WTC11 (cell line): ENCODE results near the gene PXN. TPM values are rescaled to one million over a fixed set of nuclear protein-coding genes. Genes with fewer than 3 reads are reported as not detected.

Experiments used
- ATAC-seq: fragments of 200-7000 bp; cut with Tn5 transposase; 2 replicates; pipeline ENCODE4 v1.10.0; 2021; ENCODE audit warnings: mild to moderate bottlenecking, moderate library complexity
- CTCF ChIA-PET: fragments of 300-600 bp; sonication (Branson Sonifier 250); formaldehyde crosslinking; loops from one replicate; lab custom pipeline; 2021; ENCODE audit warnings: antibody characterized with exemption; lab: Charles Lee
- POLR2A ChIA-PET: fragments of 350-600 bp; sonication (Branson Sonifier 250); formaldehyde crosslinking; loops from one replicate; lab custom pipeline; 2021; ENCODE audit warnings: antibody characterized with exemption; lab: Charles Lee
- DNase-seq: peaks from one replicate; pipeline ENCODE4 v3.0.0; 2021; ENCODE audit warnings: low spot score
- H3K27ac Mint-ChIP-seq: 2 replicates; pipeline ENCODE4 v1.8.0; 2021; ENCODE audit warnings: mixed read lengths
- H3K27me3 Mint-ChIP-seq: 2 replicates; pipeline ENCODE4 v1.8.0; 2021; ENCODE audit warnings: low read depth, mild to moderate bottlenecking, moderate library complexity, mixed read lengths
- H3K36me3 Mint-ChIP-seq: 2 replicates; pipeline ENCODE4 v1.8.0; 2021; ENCODE audit warnings: mixed read lengths
- H3K4me1 Mint-ChIP-seq: 2 replicates; pipeline ENCODE4 v1.8.0; 2022; ENCODE audit warnings: mixed read lengths
- H3K4me3 Mint-ChIP-seq: 2 replicates; pipeline ENCODE4 v1.8.0; 2021; ENCODE audit warnings: mild to moderate bottlenecking, moderate library complexity, mixed read lengths
- H3K9me3 Mint-ChIP-seq: 2 replicates; pipeline ENCODE4 v1.8.0; 2021; ENCODE audit warnings: mixed read lengths
- ATF6 ChIP-seq: sonication (generic); formaldehyde crosslinking; IDR thresholded peaks from 2 replicates; pipeline ENCODE4 v1.8.1; 2023; ENCODE audit warnings: mild to moderate bottlenecking, missing genetic modification reagents
- ELF4 ChIP-seq: sonication (generic); formaldehyde crosslinking; IDR thresholded peaks from 2 replicates; pipeline ENCODE4 v1.8.1; 2022; ENCODE audit warnings: low read depth, mild to moderate bottlenecking, moderate library complexity, missing genetic modification reagents
- ESRRA ChIP-seq: sonication (generic); formaldehyde crosslinking; IDR thresholded peaks from 2 replicates; pipeline ENCODE4 v1.8.1; 2022; ENCODE audit warnings: mild to moderate bottlenecking, missing genetic modification reagents, borderline replicate concordance
- ETV6 ChIP-seq: sonication (generic); formaldehyde crosslinking; IDR thresholded peaks from 2 replicates; pipeline ENCODE4 v1.8.1; 2022; ENCODE audit warnings: mild to moderate bottlenecking, missing genetic modification reagents
- GABPB1 ChIP-seq: sonication (generic); formaldehyde crosslinking; IDR thresholded peaks from 2 replicates; pipeline ENCODE4 v1.8.1; 2023; ENCODE audit warnings: mild to moderate bottlenecking, missing genetic modification reagents
- GTF2I ChIP-seq: fragments of 250-450 bp; sonication (Bioruptor Pico); conservative IDR thresholded peaks from 2 replicates; pipeline ENCODE4 v1.4.0; 2021; ENCODE audit warnings: mild to moderate bottlenecking
- MLX ChIP-seq: sonication (generic); formaldehyde crosslinking; IDR thresholded peaks from 2 replicates; pipeline ENCODE4 v1.8.1; 2023; ENCODE audit warnings: mild to moderate bottlenecking, missing genetic modification reagents, moderate library complexity
- MXD4 ChIP-seq: fragments of 250-450 bp; sonication (Bioruptor Pico); IDR thresholded peaks from 2 replicates; pipeline ENCODE4 v1.8.0; 2021; ENCODE audit warnings: mild to moderate bottlenecking, moderate library complexity, borderline replicate concordance
- NFYB ChIP-seq: sonication (generic); formaldehyde crosslinking; conservative IDR thresholded peaks from 2 replicates; pipeline ENCODE4 v1.8.0; 2022; ENCODE audit warnings: low read depth, missing genetic modification reagents
- NR3C1 ChIP-seq: sonication (generic); formaldehyde crosslinking; conservative IDR thresholded peaks from 2 replicates; pipeline ENCODE4 v1.8.1; 2023; ENCODE audit warnings: low read depth, mild to moderate bottlenecking, missing genetic modification reagents
- SMAD3 ChIP-seq: sonication (generic); formaldehyde crosslinking; IDR thresholded peaks from 2 replicates; pipeline ENCODE4 v1.8.0; 2022; ENCODE audit warnings: missing genetic modification reagents, mild to moderate bottlenecking, borderline replicate concordance
- TCF7 ChIP-seq: sonication (generic); formaldehyde crosslinking; IDR thresholded peaks from 2 replicates; pipeline ENCODE4 v1.8.0; 2022; ENCODE audit warnings: mild to moderate bottlenecking, low read depth, missing genetic modification reagents, moderate library complexity
- USF2 ChIP-seq: sonication (generic); formaldehyde crosslinking; IDR thresholded peaks from 2 replicates; pipeline ENCODE4 v1.8.1; 2023; ENCODE audit warnings: mild to moderate bottlenecking, missing genetic modification reagents, moderate library complexity
- ZBTB21 ChIP-seq: sonication (generic); formaldehyde crosslinking; IDR thresholded peaks from 2 replicates; pipeline ENCODE4 v1.8.1; 2023; ENCODE audit warnings: mild to moderate bottlenecking, missing genetic modification reagents, borderline replicate concordance
- ZNF138 ChIP-seq: sonication (generic); formaldehyde crosslinking; conservative IDR thresholded peaks from 2 replicates; pipeline ENCODE4 v1.8.1; 2022; ENCODE audit warnings: mild to moderate bottlenecking, moderate library complexity, missing genetic modification reagents
- ZNF263 ChIP-seq: sonication (generic); formaldehyde crosslinking; IDR thresholded peaks from 2 replicates; pipeline ENCODE4 v1.8.1; 2022; ENCODE audit warnings: low read depth, mild to moderate bottlenecking, moderate library complexity, missing genetic modification reagents
- total RNA-seq: library from RNA; stranded (reverse); gene quantifications from 3 replicates; pipeline ENCODE4 v1.2.3, GENCODE V29; 2021

The PXN gene
- total RNA-seq, 1 experiment from 2014 or later: 132 TPM

GRCh38 chr12:120292411-120292660 lies 26.8 kb upstream of the PXN start (continued):
- TF ChIP-seq ETV6 (CRISPR knock-in tag) (no peak), ATF6 (CRISPR knock-in tag) (no peak), ZNF138 (no peak), ZBTB21 (CRISPR knock-in tag) (no peak)

GRCh38 chr12:120290609-120291305 lies 25.2 kb upstream of the PXN start:
- ChIA-PET POLR2A (interaction anchor here (0.6 to 4.5 kb wide), 28 partner anchors 8 to 176 kb away, joined by 3 to 157 read pairs (median 4); partner anchors contain the start of genes PXN, RAB35, RPLP0 and SIRT4), CTCF (interaction anchor here (0.7 to 6.2 kb wide), 13 partner anchors 9 to 802 kb away, joined by 3 to 145 read pairs (median 5); partner anchors contain the start of genes PXN, RPLP0 and SIRT4)
- ATAC-seq (peak; percentile 2), DNase-seq (peak; percentile 45)
- no peaks in the 10 kb centered on the region for H3K36me3 Mint-ChIP-seq
- no peak for TF ChIP-seq MLX (CRISPR knock-in tag)
- TF ChIP-seq GABPB1 (CRISPR knock-in tag): no peak
- TF ChIP-seq NFYB (CRISPR knock-in tag): no peak
- TF ChIP-seq NR3C1 (CRISPR knock-in tag): no peak
- no peak for TF ChIP-seq TCF7 (CRISPR knock-in tag)
- TF ChIP-seq GTF2I (CRISPR knock-in tag): no peak
- no peaks in the 10 kb centered on the region; the same call in 1 of the 2 replicates for H3K27me3 Mint-ChIP-seq
- H3K9me3 Mint-ChIP-seq: no peaks in the 10 kb centered on the region
- H3K27ac Mint-ChIP-seq: no peak overlapping the region; the same call in 1 of the 2 replicates
- H3K4me1 Mint-ChIP-seq: peaks cover 14% of the 10 kb centered on the region
- H3K4me3 Mint-ChIP-seq: no peak overlapping the region

GRCh38 chr12:120287491-120287890 lies 22.0 kb upstream of the PXN start:
- H3K27ac Mint-ChIP-seq: peak overlapping the region; percentile 74; the same call in 1 of the 2 replicates
- TF ChIP-seq NFYB (CRISPR knock-in tag) (no peak), MXD4 (CRISPR knock-in tag) (no peak), SMAD3 (CRISPR knock-in tag) (no peak), ESRRA (CRISPR knock-in tag) (no peak), USF2 (CRISPR knock-in tag) (no peak)
- no peak overlapping the region for H3K4me3 Mint-ChIP-seq
- H3K27me3 Mint-ChIP-seq: no peaks in the 10 kb centered on the region; the same call in 1 of the 2 replicates
- DNase-seq: no peak
- ChIA-PET CTCF (interaction anchor here (0.7 to 7.0 kb wide), 3 partner anchors 15 to 59 kb away, joined by 3 to 50 read pairs (median 15); partner anchors contain the start of gene SIRT4), POLR2A (interaction anchor here (1.0 kb wide), 1 partner anchor 59 kb away, joined by 3 read pairs; no protein-coding TSS in a partner anchor)
- H3K4me1 Mint-ChIP-seq: peaks cover 16% of the 10 kb centered on the region
- no peaks in the 10 kb centered on the region for H3K36me3 Mint-ChIP-seq
- ATAC-seq: no peak
- H3K9me3 Mint-ChIP-seq: no peaks in the 10 kb centered on the region

- no peaks in the 10 kb centered on the region for H3K9me3 Mint-ChIP-seq
- no peaks in the 10 kb centered on the region; the same call in 1 of the 2 replicates for H3K27me3 Mint-ChIP-seq
- peaks cover 20% of the 10 kb centered on the region for H3K4me1 Mint-ChIP-seq
- no peak overlapping the region for H3K27ac Mint-ChIP-seq
- DNase-seq: no peak
- H3K4me3 Mint-ChIP-seq: no peak overlapping the region
- no peak for TF ChIP-seq ELF4 (CRISPR knock-in tag)
- TF ChIP-seq ZNF263 (CRISPR knock-in tag): no peak
- TF ChIP-seq MXD4 (CRISPR knock-in tag): no peak
- ChIA-PET POLR2A (interaction anchor here (1.0 kb wide), 1 partner anchor 58 kb away, joined by 3 read pairs; no protein-coding TSS in a partner anchor), CTCF (interaction anchor here (0.7 to 7.0 kb wide), 5 partner anchors 15 to 59 kb away, joined by 3 to 50 read pairs (median 10); partner anchors contain the start of genes PXN and SIRT4)
- no peak for ATAC-seq
- H3K36me3 Mint-ChIP-seq: no peaks in the 10 kb centered on the region
These were observed 21.4 kb upstream of the PXN start for GRCh38 chr12:120286768-120287490.
